ENCODE results near the gene GOLGA8J. TPM values are rescaled to one million over a fixed set of nuclear protein-coding genes. Genes with fewer than 3 reads are reported as not detected.

GOLGA8J gene
- total RNA-seq, 6 experiments from 2014 or later = 0.20 to 0.55 (median 0.23) TPM; not detected in 3

DNA sequence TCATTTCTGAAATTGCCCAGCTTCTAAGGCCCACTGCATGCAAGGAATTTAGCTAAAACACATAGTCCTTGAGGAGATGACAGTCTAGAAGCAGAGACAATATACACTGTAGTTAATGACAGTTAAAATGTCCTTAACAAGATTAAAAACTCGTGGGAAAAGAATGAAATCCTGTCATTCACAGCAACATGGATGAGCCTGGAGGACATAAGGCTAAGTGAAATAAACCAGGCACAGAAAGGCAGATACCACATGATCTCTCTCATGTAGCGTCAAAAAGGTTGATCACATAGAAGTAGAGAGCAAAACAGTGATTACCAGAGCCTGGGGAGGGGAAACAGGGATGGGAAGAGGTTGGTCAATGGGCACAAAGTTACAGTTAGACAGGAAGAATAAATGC lies 36.3 kb upstream of the GOLGA8J start:
- H3K36me3 ChIP-seq = no peaks in the 10 kb centered on the region
- TF ChIP-seq POLR2A (IDR thresholded peaks at IDR 0.05) = no peak
- TF ChIP-seq, protein P1, sequence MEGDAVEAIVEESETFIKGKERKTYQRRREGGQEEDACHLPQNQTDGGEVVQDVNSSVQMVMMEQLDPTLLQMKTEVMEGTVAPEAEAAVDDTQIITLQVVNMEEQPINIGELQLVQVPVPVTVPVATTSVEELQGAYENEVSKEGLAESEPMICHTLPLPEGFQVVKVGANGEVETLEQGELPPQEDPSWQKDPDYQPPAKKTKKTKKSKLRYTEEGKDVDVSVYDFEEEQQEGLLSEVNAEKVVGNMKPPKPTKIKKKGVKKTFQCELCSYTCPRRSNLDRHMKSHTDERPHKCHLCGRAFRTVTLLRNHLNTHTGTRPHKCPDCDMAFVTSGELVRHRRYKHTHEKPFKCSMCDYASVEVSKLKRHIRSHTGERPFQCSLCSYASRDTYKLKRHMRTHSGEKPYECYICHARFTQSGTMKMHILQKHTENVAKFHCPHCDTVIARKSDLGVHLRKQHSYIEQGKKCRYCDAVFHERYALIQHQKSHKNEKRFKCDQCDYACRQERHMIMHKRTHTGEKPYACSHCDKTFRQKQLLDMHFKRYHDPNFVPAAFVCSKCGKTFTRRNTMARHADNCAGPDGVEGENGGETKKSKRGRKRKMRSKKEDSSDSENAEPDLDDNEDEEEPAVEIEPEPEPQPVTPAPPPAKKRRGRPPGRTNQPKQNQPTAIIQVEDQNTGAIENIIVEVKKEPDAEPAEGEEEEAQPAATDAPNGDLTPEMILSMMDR (IDR thresholded peaks at IDR 0.05) = no peak
- intact Hi-C loops (cut with DNase I) = loop anchor here in 1 of 2 donors (10.0 kb wide), 1 partner anchor 382 kb away; no protein-coding TSS in a partner anchor
- H3K4me1 ChIP-seq = peaks cover 0 to 11% (median 4%) of the 10 kb centered on the region in 4 donors
- no peaks in the 10 kb centered on the region for H3K27me3 ChIP-seq
- 70% methylated on average over 2 of the region's 2 CpGs for WGBS (ENCODE audit: insufficient coverage, low coverage, low lambda C conversion rate, missing lambda C conversion rate)
- no peak overlapping the region for H3K27ac ChIP-seq
- DNase-seq (no peak), ATAC-seq (no peak)
- no peaks in the 10 kb centered on the region for H3K9me3 ChIP-seq
- H3K4me3 ChIP-seq = no peak overlapping the region

DNA sequence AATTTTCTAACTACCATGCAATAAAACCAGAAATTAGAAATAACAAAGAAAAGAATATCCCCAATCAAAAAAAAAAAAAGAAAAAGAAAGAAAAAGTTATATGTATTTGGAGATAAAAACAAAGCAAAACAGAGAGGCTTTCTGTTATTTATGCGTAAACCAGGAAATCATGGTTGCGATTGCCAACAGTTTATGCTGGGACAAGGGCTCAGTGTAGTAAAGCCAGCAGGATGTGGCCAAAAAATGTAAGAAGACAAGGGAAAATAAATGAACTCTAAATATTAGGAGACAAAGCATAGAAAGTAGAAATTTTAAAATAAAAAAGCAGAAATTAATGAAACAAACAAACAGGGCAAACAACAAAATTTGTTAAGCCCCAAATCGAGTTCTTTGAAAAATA lies 27.2 kb upstream of the GOLGA8J start:
- intact Hi-C loops (cut with DNase I) = no loop called here
- no peaks in the 10 kb centered on the region for H3K36me3 ChIP-seq
- H3K4me3 ChIP-seq = no peak overlapping the region
- TF ChIP-seq, protein P1 (IDR thresholded peaks at IDR 0.05) = no peak
- no peak for TF ChIP-seq POLR2A (IDR thresholded peaks at IDR 0.05)
- 90% methylated on average over 3 of the region's 3 CpGs for WGBS (ENCODE audit: insufficient coverage, low coverage, low lambda C conversion rate, missing lambda C conversion rate)
- peaks cover 0 to 3% (median 0%) of the 10 kb centered on the region in 4 donors for H3K4me1 ChIP-seq
- H3K9me3 ChIP-seq = no peaks in the 10 kb centered on the region
- H3K27me3 ChIP-seq = no peaks in the 10 kb centered on the region
- no peak overlapping the region for H3K27ac ChIP-seq
- ATAC-seq (no peak), DNase-seq (no peak)

DNA sequence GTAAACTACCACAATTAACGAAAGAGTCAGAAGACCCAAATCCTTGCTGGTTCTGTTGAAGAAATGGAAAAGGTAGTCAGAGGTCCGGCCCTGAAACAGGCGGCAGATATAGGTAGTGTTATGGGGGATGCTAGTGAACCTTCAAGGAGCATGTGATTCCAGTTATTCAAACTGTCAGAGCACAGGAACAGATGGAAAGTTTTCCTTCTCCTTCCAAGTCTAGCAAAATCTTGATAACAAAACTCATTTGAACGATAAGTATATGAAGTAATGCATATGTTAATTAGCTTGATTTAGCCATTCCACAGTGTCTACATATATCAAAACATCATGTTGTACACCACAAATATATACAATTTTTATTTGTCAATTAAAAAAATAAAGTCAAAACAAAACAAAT lies 26.6 kb upstream of the GOLGA8J start:
- TF ChIP-seq, protein P1 (IDR thresholded peaks at IDR 0.05) = no peak
- TF ChIP-seq POLR2A (IDR thresholded peaks at IDR 0.05) = no peak
- no peak overlapping the region for H3K27ac ChIP-seq
- H3K4me1 ChIP-seq = no peaks in the 10 kb centered on the region
- intact Hi-C loops (cut with DNase I) = no loop called here
- no peak overlapping the region for H3K4me3 ChIP-seq
- H3K36me3 ChIP-seq = no peaks in the 10 kb centered on the region
- DNase-seq (no peak), ATAC-seq (no peak)
- no peaks in the 10 kb centered on the region for H3K27me3 ChIP-seq
- 83% methylated on average over 4 of the region's 4 CpGs for WGBS (ENCODE audit: insufficient coverage, low coverage, low lambda C conversion rate, missing lambda C conversion rate)
- no peaks in the 10 kb centered on the region for H3K9me3 ChIP-seq

DNA sequence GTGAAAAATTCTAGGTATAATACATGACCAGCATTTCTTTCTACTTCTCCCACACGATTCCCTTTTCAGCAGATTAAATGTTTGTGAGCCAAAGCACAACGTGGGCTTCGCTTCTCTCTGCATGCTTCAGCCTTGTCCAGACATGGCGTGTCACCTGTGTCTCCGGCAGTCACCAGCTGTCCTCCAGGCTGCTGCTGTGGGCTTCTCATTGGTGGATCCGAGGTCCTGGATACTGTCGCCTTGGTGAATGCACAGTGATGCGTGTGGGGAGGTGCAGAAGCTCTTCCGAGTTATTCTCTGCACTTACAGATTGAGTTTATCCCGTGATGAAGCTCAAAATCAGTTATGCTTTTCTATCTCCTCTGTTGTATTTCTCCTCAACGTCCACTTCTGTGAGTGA lies 23.0 kb upstream of the GOLGA8J start:
- TF ChIP-seq POLR2A (IDR thresholded peaks at IDR 0.05) = no peak
- TF ChIP-seq, protein P1 (IDR thresholded peaks at IDR 0.05) = no peak
- intact Hi-C loops (cut with DNase I) = no loop called here
- DNase-seq = no peak
- Histone ChIP-seq H3K9me3 (no peaks in the 10 kb centered on the region), H3K36me3 (no peaks in the 10 kb centered on the region), H3K4me1 (no peaks in the 10 kb centered on the region), H3K27ac (no peak overlapping the region), H3K4me3 (no peak overlapping the region), H3K27me3 (no peaks in the 10 kb centered on the region)
- WGBS (ENCODE audit: insufficient coverage, low coverage, low lambda C conversion rate, missing lambda C conversion rate) = 62% methylated on average over 6 of the region's 11 CpGs
- no peak for ATAC-seq

DNA sequence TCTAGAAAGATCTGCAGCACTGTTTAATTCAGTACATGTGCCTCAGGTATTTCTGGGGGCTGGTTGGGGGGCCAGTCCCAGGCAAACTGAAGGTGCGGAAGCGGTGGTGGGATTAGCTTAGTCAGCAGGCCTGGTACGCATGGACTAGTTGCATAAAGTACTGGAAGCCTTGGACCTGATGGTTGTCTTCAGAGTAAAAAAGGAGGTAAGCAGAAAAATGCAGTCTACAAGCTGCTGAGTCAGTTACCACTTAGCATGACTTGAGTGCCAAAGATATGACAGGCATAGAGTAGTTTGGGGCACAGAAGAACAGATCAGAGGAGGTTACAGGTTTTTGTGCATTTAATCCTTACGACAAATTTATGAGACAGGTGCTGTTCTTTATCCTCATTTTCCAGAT lies 19.9 kb upstream of the GOLGA8J start:
- no peaks in the 10 kb centered on the region for H3K27me3 ChIP-seq
- no peak overlapping the region for H3K27ac ChIP-seq
- DNase-seq = no peak
- no peaks in the 10 kb centered on the region for H3K9me3 ChIP-seq
- WGBS (ENCODE audit: insufficient coverage, low coverage, low lambda C conversion rate, missing lambda C conversion rate) = 80% methylated on average over 2 of the region's 4 CpGs
- H3K4me1 ChIP-seq = peaks cover 0 to 6% (median 0%) of the 10 kb centered on the region in 4 donors
- no peak for ATAC-seq
- intact Hi-C loops (cut with DNase I) = no loop called here
- H3K4me3 ChIP-seq = no peak overlapping the region
- no peaks in the 10 kb centered on the region for H3K36me3 ChIP-seq
- TF ChIP-seq, protein P1 (IDR thresholded peaks at IDR 0.05) = no peak
- TF ChIP-seq POLR2A (IDR thresholded peaks at IDR 0.05) = no peak
